ENCODE results near the gene SULT2B1.

GRCh38 chr19:48603001-48603400, 51.0 kb downstream of the SULT2B1 start:
- no peak for TF ChIP-seq POLR2AphosphoS5 (IDR thresholded peaks at IDR 0.05)
- no peak for TF ChIP-seq CTCF (IDR thresholded peaks at IDR 0.05; ENCODE audit: poor library complexity, severe bottlenecking)
- TF ChIP-seq EZH2 (IDR thresholded peaks at IDR 0.05; ENCODE audit: borderline replicate concordance, insufficient read depth, low read length, poor library complexity, severe bottlenecking), result no peak
- no peak for TF ChIP-seq EP300 (conservative IDR thresholded peaks at IDR 0.05; ENCODE audit: poor library complexity, severe bottlenecking)
- no peak for TF ChIP-seq TAF1 (IDR thresholded peaks at IDR 0.05; ENCODE audit: low read depth)
- no peak for TF ChIP-seq RAD21 (conservative IDR thresholded peaks at IDR 0.05)
- TF ChIP-seq SMC3 (conservative IDR thresholded peaks at IDR 0.05; ENCODE audit: poor library complexity), result no peak

Measured in neural cell (in vitro differentiated cells).